ENCODE results near the gene THRAP3.
"Not testable (repeated sequence)": the region's sequence is repeated elsewhere in the genome, so short reads cannot be mapped to it uniquely, and the experiment has no call there.

The THRAP3 gene

DNA sequence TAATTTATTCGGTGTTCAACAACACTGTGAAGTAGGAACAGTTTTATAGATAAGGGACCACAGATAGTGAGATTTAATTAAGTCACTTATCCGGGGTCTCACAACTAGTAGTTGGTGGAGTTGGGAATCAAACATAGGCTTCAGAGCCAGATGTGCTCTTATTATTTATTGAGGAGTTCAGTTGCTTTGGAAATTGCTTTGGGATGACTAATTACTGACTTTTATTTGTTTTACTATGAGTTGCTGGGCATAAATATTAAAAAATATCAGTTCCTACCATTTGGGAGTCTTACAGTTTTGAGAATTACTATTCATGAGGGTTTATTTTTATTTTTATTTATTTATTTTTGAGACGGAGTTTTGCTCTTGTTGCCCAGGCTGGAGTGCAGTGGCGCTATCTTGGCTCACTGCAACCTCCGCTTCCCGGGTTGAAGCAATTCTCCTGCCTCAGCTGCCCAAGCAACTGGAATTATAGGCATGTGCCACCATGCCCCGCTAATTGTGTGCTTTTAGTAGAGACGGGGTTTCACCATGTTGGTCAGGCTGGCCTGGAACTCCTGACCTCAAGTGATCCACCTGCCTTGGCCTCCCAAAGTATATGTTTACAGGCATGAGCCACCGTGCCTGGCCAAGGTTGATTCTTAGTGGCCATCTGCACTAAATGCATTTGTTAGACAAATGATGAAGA is 27.7 kb downstream of the THRAP3 start:
- Mint-ChIP-seq H3K27ac (no peak overlapping the region), H3K4me1 (peaks cover 73% of the 10 kb centered on the region), H3K36me3 (ENCODE audit: low read depth) (peaks cover 25% of the 10 kb centered on the region), H3K27me3 (no peaks in the 10 kb centered on the region), H3K9me3 (no peaks in the 10 kb centered on the region), H3K4me3 (no peak overlapping the region)
- ATAC-seq (no peak), DNase-seq (no peak)

DNA sequence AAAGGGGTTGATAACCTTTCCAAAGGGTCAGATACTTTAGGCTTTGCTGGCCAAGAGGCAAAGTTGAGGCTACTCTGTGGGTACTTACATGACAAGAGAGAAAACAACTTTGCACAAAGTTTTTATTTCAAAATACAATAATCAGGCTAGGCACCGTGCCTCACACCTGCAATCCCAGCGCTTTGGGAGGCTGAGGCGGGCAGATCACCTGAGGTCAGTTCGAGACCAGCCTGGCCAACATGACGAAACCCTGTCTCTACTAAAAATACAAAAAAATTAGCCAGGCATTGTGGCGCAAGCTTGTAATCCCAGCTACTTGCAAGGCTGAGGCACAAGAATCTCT is 28.2 kb downstream of the THRAP3 start:
- not testable (repeated sequence) for H3K4me3 Mint-ChIP-seq, DNase-seq, H3K27me3 Mint-ChIP-seq, H3K27ac Mint-ChIP-seq, ATAC-seq, H3K9me3 Mint-ChIP-seq
- Mint-ChIP-seq H3K36me3 (ENCODE audit: low read depth) (peaks cover 29% of the 10 kb centered on the region), H3K4me1 (peaks cover 76% of the 10 kb centered on the region)

DNA sequence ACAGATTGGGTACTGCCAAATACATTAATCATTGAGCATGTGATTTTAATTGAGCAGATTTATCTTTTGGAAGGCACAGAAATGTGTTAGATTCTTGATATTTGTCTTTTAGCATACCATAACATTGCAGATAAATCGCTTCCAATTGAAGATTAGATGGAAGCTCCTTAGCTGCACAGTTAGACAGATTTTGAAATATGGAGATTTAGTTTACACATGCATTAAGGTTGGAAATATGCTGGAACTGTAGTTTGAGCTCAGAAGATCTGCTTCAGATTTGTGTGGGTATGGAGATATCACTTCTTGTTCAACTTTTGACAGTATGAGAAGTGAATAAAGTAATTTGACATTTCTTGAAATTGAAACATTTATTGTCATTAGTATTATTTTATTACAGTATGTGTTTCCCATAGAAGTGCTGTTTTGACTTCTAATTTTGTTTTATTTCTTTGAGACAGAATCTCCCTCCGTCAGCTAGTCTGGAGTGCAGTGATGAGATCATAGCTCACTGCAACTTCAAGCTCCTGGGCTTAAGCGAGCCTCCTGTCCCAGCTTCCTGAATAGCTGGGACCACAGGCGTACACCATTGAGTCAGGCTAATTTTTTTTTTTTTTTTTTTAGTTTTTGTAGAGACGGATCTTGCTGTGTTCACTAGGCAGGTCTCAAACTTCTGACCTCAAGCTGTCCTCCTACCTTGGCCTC is 29.1 kb downstream of the THRAP3 start:
- H3K4me3 Mint-ChIP-seq: no peak overlapping the region
- H3K27ac Mint-ChIP-seq: no peak overlapping the region
- H3K4me1 Mint-ChIP-seq: peaks cover 71% of the 10 kb centered on the region
- no peak for DNase-seq
- no peak for ATAC-seq
- no peaks in the 10 kb centered on the region for H3K27me3 Mint-ChIP-seq
- peaks cover 27% of the 10 kb centered on the region for H3K36me3 Mint-ChIP-seq (ENCODE audit: low read depth)
- H3K9me3 Mint-ChIP-seq: no peaks in the 10 kb centered on the region

DNA sequence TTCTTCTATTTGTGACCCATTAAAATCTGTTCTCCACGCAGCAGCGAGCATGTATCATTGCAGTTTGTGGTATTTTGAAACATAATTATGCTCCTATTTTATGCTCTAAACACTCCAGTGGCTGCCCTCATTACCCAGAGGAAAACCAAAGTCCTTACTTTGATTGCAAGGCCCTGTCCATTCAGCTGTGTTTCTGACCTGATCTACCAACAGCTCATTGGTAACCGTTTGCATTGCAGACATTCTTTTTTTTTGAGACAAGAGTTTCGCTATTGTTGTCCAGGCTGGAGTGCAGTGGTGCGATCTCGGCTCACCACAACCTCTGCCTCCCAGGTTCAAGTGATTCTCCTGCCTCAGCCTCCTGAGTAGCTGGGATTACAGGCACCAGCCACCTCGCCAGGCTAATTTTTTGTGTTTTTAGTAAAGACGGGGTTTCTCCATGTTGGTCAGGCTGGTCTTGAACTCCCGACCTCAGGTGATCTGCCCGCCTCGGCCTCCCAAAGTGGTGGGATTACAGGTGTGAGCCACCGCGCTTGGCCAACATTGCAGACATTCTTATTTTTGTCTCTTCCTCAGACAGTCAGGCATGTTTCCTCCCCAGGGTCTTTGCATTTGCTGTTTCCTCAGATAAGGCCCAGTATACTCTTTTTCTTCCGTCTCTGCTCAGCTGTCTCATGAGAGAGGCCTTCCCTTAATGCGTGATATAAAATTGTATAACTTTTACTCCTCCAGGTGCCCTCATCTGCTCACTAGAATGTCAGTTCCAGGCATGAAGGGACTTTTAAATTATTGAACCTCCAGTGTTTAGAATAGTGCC is 32.5 kb downstream of the THRAP3 start:
- no peak overlapping the region for H3K4me3 Mint-ChIP-seq
- peaks cover 42% of the 10 kb centered on the region for H3K4me1 Mint-ChIP-seq
- DNase-seq: no peak
- H3K27me3 Mint-ChIP-seq: no peaks in the 10 kb centered on the region
- no peak for ATAC-seq
- peaks cover 42% of the 10 kb centered on the region for H3K36me3 Mint-ChIP-seq (ENCODE audit: low read depth)
- H3K27ac Mint-ChIP-seq: peak overlapping the region; percentile 74
- H3K9me3 Mint-ChIP-seq: no peaks in the 10 kb centered on the region

DNA sequence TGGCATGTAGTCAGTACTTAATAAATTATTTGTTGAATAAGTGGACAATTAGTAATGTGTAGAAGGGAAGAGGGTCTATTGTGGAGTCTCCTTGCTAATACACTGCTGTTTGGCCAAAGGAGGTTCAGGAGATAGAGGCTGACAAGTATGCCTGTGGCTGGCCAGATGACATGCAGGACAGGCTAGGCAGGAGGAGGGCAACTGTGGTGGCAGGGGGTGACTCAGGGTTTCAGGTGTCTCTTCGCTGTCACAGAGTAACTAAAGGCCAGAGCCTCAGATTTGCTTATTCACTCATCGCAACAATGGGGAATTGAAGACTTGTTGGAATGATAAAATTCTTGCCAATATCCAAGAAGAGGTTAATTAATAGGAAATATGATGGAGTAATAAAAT is 33.1 kb downstream of the THRAP3 start:
- Mint-ChIP-seq H3K4me3 (no peak overlapping the region), H3K4me1 (peaks cover 38% of the 10 kb centered on the region), H3K36me3 (ENCODE audit: low read depth) (peaks cover 43% of the 10 kb centered on the region), H3K9me3 (no peaks in the 10 kb centered on the region), H3K27ac (peak overlapping the region; percentile 74), H3K27me3 (no peaks in the 10 kb centered on the region)
- DNase-seq (no peak), ATAC-seq (peak; percentile 89)

DNA sequence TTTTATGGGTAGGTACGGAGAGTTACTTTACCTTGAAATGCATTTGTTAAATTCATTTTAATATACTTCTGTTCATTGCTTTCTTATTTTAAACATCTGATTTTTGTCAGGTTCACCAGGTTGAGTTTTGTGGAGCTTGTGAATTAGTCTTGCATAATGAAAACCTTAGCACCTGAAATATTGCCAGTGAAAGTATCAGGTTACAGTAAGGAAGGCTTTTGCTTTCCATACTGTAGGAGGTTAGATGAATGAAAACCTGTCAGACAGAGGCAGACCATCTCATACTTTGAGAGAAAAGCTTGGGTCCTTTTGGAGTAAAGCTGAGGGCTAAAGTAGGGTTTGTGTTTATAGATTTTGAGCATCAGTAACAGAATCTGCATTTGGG is 34.7 kb downstream of the THRAP3 start:
- DNase-seq (no peak), ATAC-seq (no peak)
- H3K4me3 Mint-ChIP-seq: no peak overlapping the region
- no peaks in the 10 kb centered on the region for H3K9me3 Mint-ChIP-seq
- H3K27me3 Mint-ChIP-seq: no peaks in the 10 kb centered on the region
- H3K27ac Mint-ChIP-seq: no peak overlapping the region
- peaks cover 40% of the 10 kb centered on the region for H3K36me3 Mint-ChIP-seq (ENCODE audit: low read depth)
- peaks cover 36% of the 10 kb centered on the region for H3K4me1 Mint-ChIP-seq

DNA sequence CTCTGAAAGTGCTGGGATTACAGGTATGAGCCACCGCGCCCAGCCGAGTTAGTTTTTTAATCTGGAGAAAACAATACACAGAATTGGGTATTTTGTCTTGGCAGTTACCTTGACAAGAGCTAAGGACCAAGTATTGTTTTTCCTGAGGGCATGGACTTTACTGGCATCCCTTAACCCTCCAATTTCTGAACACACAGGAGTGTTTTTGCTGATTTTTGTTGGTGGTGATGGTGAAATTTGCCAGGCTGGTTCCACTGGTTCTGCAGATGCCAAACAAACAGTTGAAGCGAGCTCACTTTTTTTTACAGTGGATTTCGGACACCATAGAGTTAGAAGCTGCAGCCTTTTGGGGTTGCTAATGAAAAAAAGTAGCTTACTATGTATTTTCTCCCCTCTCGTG is 44.7 kb downstream of the THRAP3 start:
- Mint-ChIP-seq H3K27me3 (no peaks in the 10 kb centered on the region), H3K27ac (peak overlapping the region; percentile 67), H3K4me1 (peaks cover 17% of the 10 kb centered on the region), H3K9me3 (no peaks in the 10 kb centered on the region), H3K36me3 (ENCODE audit: low read depth) (peaks cover 48% of the 10 kb centered on the region), H3K4me3 (no peak overlapping the region)
- no peak for ATAC-seq
- no peak for DNase-seq

DNA sequence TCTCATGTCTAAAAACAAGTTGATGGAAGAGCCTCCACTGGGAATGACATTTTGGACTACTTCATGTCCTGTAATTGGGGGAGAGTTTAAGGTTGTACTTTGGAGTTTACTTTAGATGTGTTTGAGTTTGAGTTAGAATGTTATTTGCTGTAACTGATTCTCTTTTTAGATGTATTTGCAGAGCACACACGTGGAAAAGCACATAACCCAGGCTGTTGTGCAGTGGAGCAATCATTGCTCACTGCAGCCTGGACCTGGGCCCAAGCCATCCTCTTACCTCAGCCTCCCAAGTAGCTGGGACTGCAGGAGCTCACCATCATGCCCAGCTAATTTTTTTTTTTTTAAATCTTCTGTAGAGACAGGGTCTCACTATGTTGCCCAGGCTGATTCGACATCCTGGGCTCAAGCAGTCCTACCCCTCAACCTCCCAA is 45.2 kb downstream of the THRAP3 start:
- Mint-ChIP-seq H3K27ac (peak overlapping the region; percentile 67), H3K9me3 (no peaks in the 10 kb centered on the region), H3K27me3 (no peaks in the 10 kb centered on the region), H3K4me1 (peaks cover 17% of the 10 kb centered on the region), H3K4me3 (no peak overlapping the region), H3K36me3 (ENCODE audit: low read depth) (peaks cover 49% of the 10 kb centered on the region)
- ATAC-seq (no peak), DNase-seq (no peak)

DNA sequence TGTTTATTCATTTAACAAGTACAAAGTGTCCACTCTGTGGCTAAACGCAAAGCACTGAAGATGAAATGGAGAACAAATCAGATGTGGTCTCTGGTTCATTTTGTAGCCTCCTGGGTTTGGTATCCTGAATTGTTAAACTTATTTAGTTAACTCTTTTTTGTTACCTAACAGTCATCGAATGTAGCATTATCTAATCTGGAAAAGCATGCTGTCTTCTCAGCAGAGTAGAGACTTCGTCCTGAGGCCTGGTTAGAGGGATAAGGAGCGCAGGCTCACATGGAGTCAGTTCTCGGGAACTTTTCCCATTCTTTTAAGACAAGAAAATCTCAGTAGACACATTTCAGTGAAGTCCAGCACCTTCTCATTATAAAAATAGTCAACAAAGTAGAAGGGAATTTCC is 48.8 kb downstream of the THRAP3 start:
- Mint-ChIP-seq H3K4me1 (peaks cover 10% of the 10 kb centered on the region), H3K36me3 (ENCODE audit: low read depth) (peaks cover 43% of the 10 kb centered on the region), H3K9me3 (no peaks in the 10 kb centered on the region), H3K4me3 (no peak overlapping the region), H3K27me3 (no peaks in the 10 kb centered on the region), H3K27ac (no peak overlapping the region)
- ATAC-seq (no peak), DNase-seq (no peak)

DNA sequence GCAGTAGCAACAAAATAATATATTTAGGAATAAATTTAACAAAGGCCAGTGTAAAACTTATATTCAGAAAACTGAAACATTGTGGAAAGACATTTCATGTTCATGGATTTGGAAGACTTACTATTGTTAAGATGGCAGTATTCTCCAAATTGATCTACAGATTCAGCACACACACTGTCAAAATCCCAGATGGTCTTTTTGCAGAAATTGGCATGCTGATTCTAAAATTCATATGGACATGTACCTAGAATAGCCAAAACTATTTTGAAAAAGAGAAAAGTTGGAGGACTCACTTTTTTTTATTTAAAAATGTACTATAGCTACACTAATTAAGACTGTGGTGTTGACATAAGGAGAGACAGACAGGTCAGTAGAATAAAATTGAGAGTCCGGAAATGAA is 50.0 kb downstream of the THRAP3 start:
- Mint-ChIP-seq H3K36me3 (ENCODE audit: low read depth) (peaks cover 34% of the 10 kb centered on the region), H3K27me3 (no peaks in the 10 kb centered on the region), H3K4me1 (peaks cover 13% of the 10 kb centered on the region), H3K27ac (no peak overlapping the region), H3K9me3 (no peaks in the 10 kb centered on the region), H3K4me3 (no peak overlapping the region)
- no peak for ATAC-seq
- no peak for DNase-seq

DNA sequence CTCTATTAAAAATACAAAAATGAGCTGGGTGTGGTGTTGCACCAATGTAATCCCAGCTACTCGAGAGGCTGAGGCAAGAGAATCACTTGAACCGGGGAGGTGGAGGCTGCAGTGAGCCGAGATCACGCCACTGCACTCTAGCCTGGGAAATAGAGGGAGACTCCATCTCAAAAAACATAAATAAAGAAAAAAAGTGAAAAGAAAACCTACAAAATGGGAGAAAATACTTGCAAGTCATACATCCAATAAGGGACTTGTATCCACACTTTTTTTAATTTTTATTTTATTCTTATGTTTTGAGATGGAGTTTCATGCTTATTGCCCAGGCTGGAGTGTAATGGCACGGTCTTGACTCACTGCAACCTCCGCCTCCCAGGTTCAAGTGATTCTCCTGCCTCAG is 52.4 kb downstream of the THRAP3 start:
- Mint-ChIP-seq H3K9me3 (no peaks in the 10 kb centered on the region), H3K4me3 (no peak overlapping the region), H3K27me3 (no peaks in the 10 kb centered on the region), H3K4me1 (peaks cover 38% of the 10 kb centered on the region), H3K36me3 (ENCODE audit: low read depth) (peaks cover 24% of the 10 kb centered on the region), H3K27ac (no peak overlapping the region)
- DNase-seq (no peak), ATAC-seq (no peak)

DNA sequence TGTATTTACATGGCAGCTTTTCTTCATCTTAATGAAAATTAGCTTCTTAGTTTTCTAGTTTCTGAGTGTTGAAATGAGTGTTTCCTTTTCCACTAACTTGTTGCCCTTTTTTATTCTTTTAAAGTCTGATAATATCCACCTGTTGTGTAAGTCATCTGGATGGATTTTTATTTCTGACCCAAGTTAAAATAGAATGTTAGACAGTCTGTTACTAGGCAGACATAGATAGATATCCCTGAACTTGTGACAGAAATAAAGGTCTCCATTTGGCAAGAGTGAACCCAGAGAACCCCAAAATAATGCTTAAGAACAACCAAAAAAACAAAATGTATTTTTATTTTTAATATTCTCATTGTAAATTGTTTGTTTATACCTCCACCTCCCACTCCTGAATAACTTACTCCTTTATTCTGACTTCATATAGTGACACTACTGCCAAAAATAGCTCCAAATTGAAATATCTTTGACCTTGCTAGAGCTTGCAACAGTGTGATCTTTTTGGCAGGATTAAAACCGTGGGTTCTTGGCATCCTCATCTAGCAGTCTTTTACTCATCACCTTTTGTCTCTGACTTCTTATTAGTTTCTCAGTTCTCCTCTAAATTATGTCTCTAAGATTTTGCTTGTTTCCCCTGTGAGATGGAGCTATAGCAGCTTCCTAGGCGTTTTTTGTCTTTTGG is 55.0 kb downstream of the THRAP3 start:
- no peaks in the 10 kb centered on the region for H3K27me3 Mint-ChIP-seq
- no peak overlapping the region for H3K4me3 Mint-ChIP-seq
- peaks cover 21% of the 10 kb centered on the region for H3K36me3 Mint-ChIP-seq (ENCODE audit: low read depth)
- H3K4me1 Mint-ChIP-seq: peaks cover 51% of the 10 kb centered on the region
- no peak for ATAC-seq
- H3K27ac Mint-ChIP-seq: peak overlapping the region; percentile 80
- no peak for DNase-seq
- no peaks in the 10 kb centered on the region for H3K9me3 Mint-ChIP-seq

DNA sequence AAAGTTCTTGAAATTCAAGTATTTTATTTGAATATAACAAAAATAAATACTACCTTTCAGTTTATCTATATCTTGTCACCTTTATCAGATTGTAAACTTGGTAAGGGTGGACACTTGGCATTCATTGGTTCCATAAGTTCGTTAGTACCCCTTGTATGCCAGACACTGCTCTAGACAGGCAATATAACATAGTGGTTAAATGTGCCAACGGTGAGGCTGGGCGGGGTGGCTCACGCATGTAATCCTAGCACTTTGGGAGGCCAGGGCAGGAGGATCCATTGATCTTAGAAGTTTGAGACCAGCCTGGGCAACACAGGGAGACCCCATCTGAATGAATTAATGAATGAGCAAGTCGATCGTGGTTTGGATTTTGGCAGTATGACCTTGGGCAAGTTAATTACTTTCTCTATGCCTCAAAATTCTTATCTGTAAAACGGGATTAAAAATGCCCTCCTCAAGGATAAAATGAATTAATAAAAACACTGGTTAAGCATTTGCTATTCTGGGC is 55.6 kb downstream of the THRAP3 start:
- H3K4me3 Mint-ChIP-seq: no peak overlapping the region
- H3K9me3 Mint-ChIP-seq: no peaks in the 10 kb centered on the region
- no peaks in the 10 kb centered on the region for H3K27me3 Mint-ChIP-seq
- H3K36me3 Mint-ChIP-seq (ENCODE audit: low read depth): peaks cover 25% of the 10 kb centered on the region
- ATAC-seq: no peak
- peaks cover 56% of the 10 kb centered on the region for H3K4me1 Mint-ChIP-seq
- DNase-seq: no peak
- H3K27ac Mint-ChIP-seq: peak overlapping the region; percentile 80

DNA sequence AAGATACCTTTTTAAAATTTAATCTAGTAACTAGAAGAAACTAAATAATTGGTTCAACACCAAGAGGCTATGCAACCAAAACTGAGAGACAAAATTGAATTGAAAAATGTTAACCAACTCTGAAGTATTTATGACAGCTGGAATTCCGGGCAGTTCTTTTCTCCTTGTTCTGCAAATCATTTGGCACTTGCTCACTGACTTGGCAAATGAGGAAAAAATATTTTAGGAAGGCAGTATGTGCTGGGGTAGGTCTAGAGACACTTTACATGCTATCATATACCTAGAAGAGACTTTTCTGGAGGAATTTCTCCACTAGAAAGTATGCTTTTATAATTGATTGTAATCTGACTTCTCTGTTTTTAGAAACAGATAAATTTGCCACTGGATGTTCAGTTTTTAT is 59.8 kb downstream of the THRAP3 start:
- peaks cover 54% of the 10 kb centered on the region for H3K36me3 Mint-ChIP-seq (ENCODE audit: low read depth)
- H3K9me3 Mint-ChIP-seq: no peaks in the 10 kb centered on the region
- H3K4me1 Mint-ChIP-seq: peaks cover 69% of the 10 kb centered on the region
- no peaks in the 10 kb centered on the region for H3K27me3 Mint-ChIP-seq
- H3K27ac Mint-ChIP-seq: peak overlapping the region; percentile 80
- ATAC-seq: no peak
- H3K4me3 Mint-ChIP-seq: no peak overlapping the region
- DNase-seq: no peak
